Measurements from ENCODE around the gene IKZF4. TPM values are rescaled to one million over a fixed set of nuclear protein-coding genes. Genes with fewer than 3 reads are reported as not detected.
A peak's percentile ranks its signal among the peaks of the same experiment; 100 is the strongest.

Gene IKZF4
- total RNA-seq, 1 experiment from 2014 or later = 8.5 TPM

DNA sequence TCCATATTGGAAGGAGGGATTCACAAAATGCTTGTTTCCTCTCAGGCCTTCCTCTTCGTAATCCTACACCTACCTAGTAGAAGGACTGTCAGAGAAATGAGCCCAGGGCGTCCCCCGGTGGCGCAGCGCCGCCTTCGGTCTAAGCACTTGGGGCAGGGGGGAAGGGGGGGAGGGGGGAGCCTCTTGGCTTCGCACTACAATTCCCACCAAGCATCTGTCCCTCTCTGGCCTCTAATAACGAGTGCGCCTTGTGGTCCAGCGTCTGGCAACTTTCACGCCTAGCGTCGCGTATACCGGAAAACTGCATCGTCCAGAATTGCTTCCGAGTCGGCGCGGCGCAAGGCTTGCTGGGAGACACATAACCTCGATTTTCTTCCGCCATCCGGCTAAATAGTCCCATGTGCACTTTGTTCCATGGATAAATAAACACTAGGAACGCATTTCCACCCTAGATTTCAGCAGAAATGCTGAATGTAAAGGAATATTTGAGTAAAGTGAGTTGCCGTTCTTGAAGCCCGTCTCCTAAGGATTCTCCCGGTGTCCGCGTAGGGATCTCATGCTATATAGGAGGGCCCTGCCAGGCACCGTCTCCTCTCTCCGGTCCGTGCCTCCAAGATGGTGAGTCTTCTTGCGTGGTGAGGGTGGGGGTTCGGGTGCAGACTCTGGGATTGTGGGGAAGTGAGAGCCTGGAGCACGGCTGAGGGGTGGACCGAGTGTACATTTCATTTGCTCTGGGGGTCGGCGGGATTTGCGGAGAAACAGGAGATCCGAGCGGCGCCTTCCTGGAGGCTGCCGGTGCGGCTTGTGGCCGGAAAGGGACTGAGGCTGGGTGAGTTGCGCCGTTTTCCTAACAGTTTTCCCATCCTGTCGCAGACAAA is 20.9 kb downstream of the IKZF4 start, which contains the start of gene RPS26 (continued):
- TF ChIP-seq YY1 (IDR thresholded peaks at IDR 0.05; ENCODE audit: extremely low read depth, insufficient replicate concordance, low read depth, low read length) = peak; percentile 68
- peak; percentile 72 for TF ChIP-seq EGR1 (IDR thresholded peaks at IDR 0.05; ENCODE audit: low read depth)
- TF ChIP-seq, protein P1, sequence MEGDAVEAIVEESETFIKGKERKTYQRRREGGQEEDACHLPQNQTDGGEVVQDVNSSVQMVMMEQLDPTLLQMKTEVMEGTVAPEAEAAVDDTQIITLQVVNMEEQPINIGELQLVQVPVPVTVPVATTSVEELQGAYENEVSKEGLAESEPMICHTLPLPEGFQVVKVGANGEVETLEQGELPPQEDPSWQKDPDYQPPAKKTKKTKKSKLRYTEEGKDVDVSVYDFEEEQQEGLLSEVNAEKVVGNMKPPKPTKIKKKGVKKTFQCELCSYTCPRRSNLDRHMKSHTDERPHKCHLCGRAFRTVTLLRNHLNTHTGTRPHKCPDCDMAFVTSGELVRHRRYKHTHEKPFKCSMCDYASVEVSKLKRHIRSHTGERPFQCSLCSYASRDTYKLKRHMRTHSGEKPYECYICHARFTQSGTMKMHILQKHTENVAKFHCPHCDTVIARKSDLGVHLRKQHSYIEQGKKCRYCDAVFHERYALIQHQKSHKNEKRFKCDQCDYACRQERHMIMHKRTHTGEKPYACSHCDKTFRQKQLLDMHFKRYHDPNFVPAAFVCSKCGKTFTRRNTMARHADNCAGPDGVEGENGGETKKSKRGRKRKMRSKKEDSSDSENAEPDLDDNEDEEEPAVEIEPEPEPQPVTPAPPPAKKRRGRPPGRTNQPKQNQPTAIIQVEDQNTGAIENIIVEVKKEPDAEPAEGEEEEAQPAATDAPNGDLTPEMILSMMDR (IDR thresholded peaks at IDR 0.05 in 2 of 3, conservative IDR thresholded peaks at IDR 0.05 in 1 of 3; ENCODE audit: borderline replicate concordance in 1 of 3, insufficient read depth in 1 of 3, low read depth in 2 of 3, low read length in 2 of 3) = peak; percentile 39 to 75 (median 42)
- TF ChIP-seq TCF7L2 (IDR thresholded peaks at IDR 0.05; ENCODE audit: borderline replicate concordance, extremely low read depth, insufficient read depth, insufficient read length) = no peak
- TF ChIP-seq EZH2phosphoT487 (IDR thresholded peaks at IDR 0.05; ENCODE audit: borderline replicate concordance) = no peak
- TF ChIP-seq, protein P2, sequence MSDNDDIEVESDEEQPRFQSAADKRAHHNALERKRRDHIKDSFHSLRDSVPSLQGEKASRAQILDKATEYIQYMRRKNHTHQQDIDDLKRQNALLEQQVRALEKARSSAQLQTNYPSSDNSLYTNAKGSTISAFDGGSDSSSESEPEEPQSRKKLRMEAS (IDR thresholded peaks at IDR 0.05) = peak; percentile 85
- TF ChIP-seq RAD21 (IDR thresholded peaks at IDR 0.05; ENCODE audit: low read depth) = peak; percentile 81
- no peak for TF ChIP-seq EZH2 (IDR thresholded peaks at IDR 0.05)
- TF ChIP-seq, protein P3, sequence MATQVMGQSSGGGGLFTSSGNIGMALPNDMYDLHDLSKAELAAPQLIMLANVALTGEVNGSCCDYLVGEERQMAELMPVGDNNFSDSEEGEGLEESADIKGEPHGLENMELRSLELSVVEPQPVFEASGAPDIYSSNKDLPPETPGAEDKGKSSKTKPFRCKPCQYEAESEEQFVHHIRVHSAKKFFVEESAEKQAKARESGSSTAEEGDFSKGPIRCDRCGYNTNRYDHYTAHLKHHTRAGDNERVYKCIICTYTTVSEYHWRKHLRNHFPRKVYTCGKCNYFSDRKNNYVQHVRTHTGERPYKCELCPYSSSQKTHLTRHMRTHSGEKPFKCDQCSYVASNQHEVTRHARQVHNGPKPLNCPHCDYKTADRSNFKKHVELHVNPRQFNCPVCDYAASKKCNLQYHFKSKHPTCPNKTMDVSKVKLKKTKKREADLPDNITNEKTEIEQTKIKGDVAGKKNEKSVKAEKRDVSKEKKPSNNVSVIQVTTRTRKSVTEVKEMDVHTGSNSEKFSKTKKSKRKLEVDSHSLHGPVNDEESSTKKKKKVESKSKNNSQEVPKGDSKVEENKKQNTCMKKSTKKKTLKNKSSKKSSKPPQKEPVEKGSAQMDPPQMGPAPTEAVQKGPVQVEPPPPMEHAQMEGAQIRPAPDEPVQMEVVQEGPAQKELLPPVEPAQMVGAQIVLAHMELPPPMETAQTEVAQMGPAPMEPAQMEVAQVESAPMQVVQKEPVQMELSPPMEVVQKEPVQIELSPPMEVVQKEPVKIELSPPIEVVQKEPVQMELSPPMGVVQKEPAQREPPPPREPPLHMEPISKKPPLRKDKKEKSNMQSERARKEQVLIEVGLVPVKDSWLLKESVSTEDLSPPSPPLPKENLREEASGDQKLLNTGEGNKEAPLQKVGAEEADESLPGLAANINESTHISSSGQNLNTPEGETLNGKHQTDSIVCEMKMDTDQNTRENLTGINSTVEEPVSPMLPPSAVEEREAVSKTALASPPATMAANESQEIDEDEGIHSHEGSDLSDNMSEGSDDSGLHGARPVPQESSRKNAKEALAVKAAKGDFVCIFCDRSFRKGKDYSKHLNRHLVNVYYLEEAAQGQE (IDR thresholded peaks at IDR 0.05; ENCODE audit: low read depth) = no peak

Data from HCT116 (cell line).